Gastroesophageal sphincter (tissue), 4 donors: ENCODE results near the gene ATP10A. TPM values are rescaled to one million over a fixed set of nuclear protein-coding genes. Genes with fewer than 3 reads are reported as not detected.

Experiments
- ATAC-seq: fragments of 150-250 bp; one replicate; pipeline ENCODE4 v1.9.1; 2016; ENCODE audit warnings: mild to moderate bottlenecking, moderate library complexity
- H3K27ac ChIP-seq, 4 donors: fragments of 200-600 bp; sonication (generic) in 3 of 4; 1 replicate in 3 of 4; 2 replicates in 1 of 4; pipeline ENCODE4 v1.5.1; 2016 to 2019
- H3K27me3 ChIP-seq: fragments of 200-600 bp; sonication (generic); one replicate; pipeline ENCODE4 v1.5.1; 2019
- H3K36me3 ChIP-seq, 2 donors: fragments of 200-600 bp; sonication (generic); one replicate each; pipeline ENCODE4 v1.5.1; 2019; ENCODE audit warnings: control low read depth in 1 of 2
- H3K4me1 ChIP-seq, 3 donors: fragments of 200-600 bp; sonication (generic); 1 replicate in 2 of 3; 2 replicates in 1 of 3; pipeline ENCODE4 v1.5.1; 2016 to 2019; ENCODE audit warnings: control low read depth in 2 of 3
- H3K4me3 ChIP-seq, 2 donors: fragments of 200-600 bp; sonication (generic); one replicate each; pipeline ENCODE4 v1.5.1; 2019; ENCODE audit warnings: mild to moderate bottlenecking in 1 of 2, moderate library complexity in 1 of 2
- H3K9me3 ChIP-seq, 3 donors: fragments of 200-600 bp; sonication (generic); one replicate each; pipeline ENCODE4 v1.5.1; 2017 to 2019; ENCODE audit warnings: control low read depth in 2 of 3
- EP300 ChIP-seq: sonication (generic); formaldehyde crosslinking; IDR thresholded peaks from one replicate; pipeline ENCODE4 v1.6.1; 2017; ENCODE audit warnings: antibody characterized with exemption, mild to moderate bottlenecking
- POLR2A ChIP-seq, 2 donors: fragments of 450-650 bp; IDR thresholded peaks; one replicate each; pipeline ENCODE4 v1.6.1; 2017; ENCODE audit warnings: antibody characterized with exemption in 2 of 2, mild to moderate bottlenecking in 2 of 2, moderate library complexity in 1 of 2
- POLR2AphosphoS5 ChIP-seq: sonication (generic); formaldehyde crosslinking; IDR thresholded peaks from one replicate; pipeline ENCODE4 v1.6.1; 2017; ENCODE audit warnings: antibody characterized with exemption
- WGBS, 2 donors: methylation state at CpG; one replicate each; pipeline ENCODE4 v1.1.5; 2018; ENCODE audit warnings: low coverage in 1 of 2; 5-methylcytosine and 5-hydroxymethylcytosine counted together
- total RNA-seq, 4 donors: library from RNA; depleted of rRNA; stranded (reverse); fragments of >200 nt; gene quantifications; one replicate each; pipeline ENCODE4 v1.1.0, GENCODE V29; 2016
- TF ChIP-seq, protein P1 (sequence below), 4 experiments: fragments of 200-600 bp in 2 of 4; fragments of 450-650 bp in 2 of 4; sonication (generic) in 1 of 4; IDR thresholded peaks; one replicate each; pipeline ENCODE4 v1.5.1; 2017 to 2019; ENCODE audit warnings: antibody characterized with exemption in 4 of 4, mild to moderate bottlenecking in 2 of 4, moderate library complexity in 2 of 4

Gene ATP10A, protein sequence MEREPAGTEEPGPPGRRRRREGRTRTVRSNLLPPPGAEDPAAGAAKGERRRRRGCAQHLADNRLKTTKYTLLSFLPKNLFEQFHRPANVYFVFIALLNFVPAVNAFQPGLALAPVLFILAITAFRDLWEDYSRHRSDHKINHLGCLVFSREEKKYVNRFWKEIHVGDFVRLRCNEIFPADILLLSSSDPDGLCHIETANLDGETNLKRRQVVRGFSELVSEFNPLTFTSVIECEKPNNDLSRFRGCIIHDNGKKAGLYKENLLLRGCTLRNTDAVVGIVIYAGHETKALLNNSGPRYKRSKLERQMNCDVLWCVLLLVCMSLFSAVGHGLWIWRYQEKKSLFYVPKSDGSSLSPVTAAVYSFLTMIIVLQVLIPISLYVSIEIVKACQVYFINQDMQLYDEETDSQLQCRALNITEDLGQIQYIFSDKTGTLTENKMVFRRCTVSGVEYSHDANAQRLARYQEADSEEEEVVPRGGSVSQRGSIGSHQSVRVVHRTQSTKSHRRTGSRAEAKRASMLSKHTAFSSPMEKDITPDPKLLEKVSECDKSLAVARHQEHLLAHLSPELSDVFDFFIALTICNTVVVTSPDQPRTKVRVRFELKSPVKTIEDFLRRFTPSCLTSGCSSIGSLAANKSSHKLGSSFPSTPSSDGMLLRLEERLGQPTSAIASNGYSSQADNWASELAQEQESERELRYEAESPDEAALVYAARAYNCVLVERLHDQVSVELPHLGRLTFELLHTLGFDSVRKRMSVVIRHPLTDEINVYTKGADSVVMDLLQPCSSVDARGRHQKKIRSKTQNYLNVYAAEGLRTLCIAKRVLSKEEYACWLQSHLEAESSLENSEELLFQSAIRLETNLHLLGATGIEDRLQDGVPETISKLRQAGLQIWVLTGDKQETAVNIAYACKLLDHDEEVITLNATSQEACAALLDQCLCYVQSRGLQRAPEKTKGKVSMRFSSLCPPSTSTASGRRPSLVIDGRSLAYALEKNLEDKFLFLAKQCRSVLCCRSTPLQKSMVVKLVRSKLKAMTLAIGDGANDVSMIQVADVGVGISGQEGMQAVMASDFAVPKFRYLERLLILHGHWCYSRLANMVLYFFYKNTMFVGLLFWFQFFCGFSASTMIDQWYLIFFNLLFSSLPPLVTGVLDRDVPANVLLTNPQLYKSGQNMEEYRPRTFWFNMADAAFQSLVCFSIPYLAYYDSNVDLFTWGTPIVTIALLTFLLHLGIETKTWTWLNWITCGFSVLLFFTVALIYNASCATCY (N-terminal part only)
- 10 to 100 TPM; 22.9 to 41.8 (median 24.6) TPM for total RNA-seq

DNA sequence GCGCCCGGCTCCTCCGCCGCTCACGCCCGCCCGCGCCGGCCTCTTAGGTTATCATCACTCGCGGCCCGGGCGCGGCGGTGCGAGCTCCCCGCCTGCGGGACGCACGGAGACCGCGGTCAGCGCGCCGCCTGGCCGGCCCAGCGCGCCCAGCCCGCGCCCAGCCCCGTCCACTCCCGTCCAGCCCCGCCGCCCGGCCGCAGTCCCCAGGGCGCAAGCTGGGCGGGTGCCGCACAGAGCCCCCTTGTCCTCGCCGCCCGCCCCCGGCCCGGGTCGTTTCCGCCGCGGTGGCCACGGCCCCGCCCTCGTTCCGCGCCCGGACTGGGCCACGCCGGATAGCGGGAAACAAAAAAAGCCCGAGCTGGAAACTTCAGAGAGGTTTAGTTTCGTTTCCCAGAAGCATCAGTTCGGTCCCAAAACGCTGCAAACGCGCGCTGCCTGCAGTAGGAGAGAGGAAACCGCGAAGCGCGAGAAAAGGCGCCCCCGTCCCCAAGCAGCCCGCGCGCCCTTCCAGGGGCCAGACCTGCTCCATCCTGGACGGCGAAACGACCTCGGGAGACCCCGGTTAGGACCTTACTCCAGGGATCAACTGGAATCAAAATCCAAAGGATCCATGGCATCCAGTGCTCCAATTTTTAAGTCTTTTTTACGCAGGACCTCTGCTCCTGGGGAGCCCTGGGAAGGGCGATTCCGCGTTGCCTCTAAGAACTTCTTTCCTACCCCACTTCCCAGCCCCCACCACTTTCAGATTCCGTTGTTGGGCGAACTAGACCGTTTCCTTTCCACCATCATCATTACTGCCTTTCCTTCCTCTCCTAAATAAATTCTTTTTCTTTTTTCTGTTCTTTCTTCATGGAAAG is at the start of gene ATP10A:
Gene ATP10A (minus strand): TSS at position 217 of the 857 bp plus-strand sequence. CDS start 231 bp downstream, outside the sequence.
- 0 to 1% methylated on average over 7 of the region's 85 CpGs for WGBS, 2 donors
- Histone ChIP-seq H3K27ac (peak within 1 kb of the TSS; percentile 85 to 95 (median 94)), H3K4me3 (peak within 1 kb of the TSS; percentile 77 to 87), H3K9me3 (no peaks in the 10 kb centered on the region), H3K36me3 (no peaks in the 10 kb centered on the region), H3K27me3 (no peaks in the 10 kb centered on the region), H3K4me1 (peaks cover 2 to 51% (median 20%) of the 10 kb centered on the region in 3 donors)
- TF ChIP-seq EP300, result no peak
- peak in 1 of 2 donors; percentile 49 for TF ChIP-seq POLR2A (IDR thresholded peaks at IDR 0.05)
- TF ChIP-seq, protein P1, sequence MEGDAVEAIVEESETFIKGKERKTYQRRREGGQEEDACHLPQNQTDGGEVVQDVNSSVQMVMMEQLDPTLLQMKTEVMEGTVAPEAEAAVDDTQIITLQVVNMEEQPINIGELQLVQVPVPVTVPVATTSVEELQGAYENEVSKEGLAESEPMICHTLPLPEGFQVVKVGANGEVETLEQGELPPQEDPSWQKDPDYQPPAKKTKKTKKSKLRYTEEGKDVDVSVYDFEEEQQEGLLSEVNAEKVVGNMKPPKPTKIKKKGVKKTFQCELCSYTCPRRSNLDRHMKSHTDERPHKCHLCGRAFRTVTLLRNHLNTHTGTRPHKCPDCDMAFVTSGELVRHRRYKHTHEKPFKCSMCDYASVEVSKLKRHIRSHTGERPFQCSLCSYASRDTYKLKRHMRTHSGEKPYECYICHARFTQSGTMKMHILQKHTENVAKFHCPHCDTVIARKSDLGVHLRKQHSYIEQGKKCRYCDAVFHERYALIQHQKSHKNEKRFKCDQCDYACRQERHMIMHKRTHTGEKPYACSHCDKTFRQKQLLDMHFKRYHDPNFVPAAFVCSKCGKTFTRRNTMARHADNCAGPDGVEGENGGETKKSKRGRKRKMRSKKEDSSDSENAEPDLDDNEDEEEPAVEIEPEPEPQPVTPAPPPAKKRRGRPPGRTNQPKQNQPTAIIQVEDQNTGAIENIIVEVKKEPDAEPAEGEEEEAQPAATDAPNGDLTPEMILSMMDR (IDR thresholded peaks at IDR 0.05), result no peak
- peak; percentile 56 for TF ChIP-seq POLR2AphosphoS5
- peak; percentile 29 for ATAC-seq

DNA sequence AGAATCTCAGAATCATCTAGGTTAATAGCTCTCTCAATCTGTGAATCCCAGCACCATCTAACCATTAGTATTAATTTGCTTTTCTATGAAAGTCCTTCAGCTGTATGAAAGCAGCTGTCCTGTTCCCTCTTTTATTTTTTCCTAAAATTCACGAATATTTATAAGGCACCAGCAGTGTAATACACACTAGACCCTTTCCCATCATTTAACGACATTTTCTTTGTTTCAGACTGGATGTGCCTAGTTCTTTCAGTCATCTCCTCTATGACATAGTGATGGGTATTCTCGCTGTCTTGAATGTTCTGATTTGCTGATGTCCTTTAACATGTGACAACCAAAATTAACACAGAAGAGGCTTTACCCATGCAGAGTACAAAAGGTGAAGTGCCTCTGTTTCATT is 48.9 kb upstream of the ATP10A start:
- WGBS, 2 donors, result 75 to 78% methylated on average over 3 of the region's 3 CpGs

DNA sequence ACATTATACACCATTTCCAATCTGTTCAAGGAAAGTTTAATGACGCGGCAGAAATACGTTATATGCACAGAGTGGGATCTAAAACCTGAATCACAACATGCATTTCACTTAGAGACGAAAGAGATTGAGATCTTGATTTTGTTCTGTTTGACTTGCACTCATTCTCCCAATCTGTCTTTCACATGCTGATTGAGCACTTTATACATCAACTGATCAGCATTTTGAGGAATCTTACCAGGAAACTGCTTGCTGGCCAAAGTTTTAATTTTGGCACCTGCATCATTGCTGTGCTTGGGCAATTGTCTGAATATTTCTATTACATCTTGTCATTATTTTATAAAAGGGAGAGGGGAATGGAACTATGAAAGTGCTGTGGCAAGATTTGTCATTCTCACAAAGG is 47.7 kb upstream of the ATP10A start:
- no peak for ATAC-seq
- no peak for TF ChIP-seq EP300
- TF ChIP-seq, protein P1 (IDR thresholded peaks at IDR 0.05), result no peak
- no peak for TF ChIP-seq POLR2A (IDR thresholded peaks at IDR 0.05)
- TF ChIP-seq POLR2AphosphoS5, result no peak
- Histone ChIP-seq H3K4me3 (no peak overlapping the region), H3K27ac (no peak overlapping the region), H3K9me3 (no peaks in the 10 kb centered on the region), H3K4me1 (no peaks in the 10 kb centered on the region), H3K27me3 (no peaks in the 10 kb centered on the region), H3K36me3 (no peaks in the 10 kb centered on the region)
- 93 to 94% methylated on average over 4 of the region's 4 CpGs for WGBS, 2 donors

More for the DNA sequence above, 48.9 kb upstream of the ATP10A start:
- H3K36me3 ChIP-seq, result no peaks in the 10 kb centered on the region
- no peak for ATAC-seq
- no peak overlapping the region for H3K4me3 ChIP-seq
- no peaks in the 10 kb centered on the region for H3K27me3 ChIP-seq
- TF ChIP-seq, protein P1 (IDR thresholded peaks at IDR 0.05), result no peak
- no peaks in the 10 kb centered on the region for H3K4me1 ChIP-seq
- no peaks in the 10 kb centered on the region for H3K9me3 ChIP-seq
- H3K27ac ChIP-seq, result no peak overlapping the region

DNA sequence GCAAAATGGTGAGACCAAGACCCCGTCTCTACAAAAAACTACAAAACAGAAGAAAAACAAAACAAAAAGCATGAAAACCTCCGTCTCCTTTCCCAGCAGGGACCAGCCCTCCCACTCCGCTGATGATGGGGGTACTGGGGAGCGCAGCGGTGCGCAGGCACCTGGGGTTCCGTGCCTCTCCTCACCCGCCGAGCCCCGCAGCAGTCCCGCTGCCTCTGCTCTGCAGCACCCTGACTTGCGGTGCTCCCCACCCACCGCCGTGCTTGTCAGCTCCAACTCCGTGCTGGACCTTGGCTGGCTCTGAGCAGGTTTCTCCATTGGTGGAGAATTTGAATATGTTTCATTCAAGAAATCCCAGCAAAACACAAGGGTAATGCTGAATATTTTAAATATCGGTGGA is 46.7 kb upstream of the ATP10A start:
- TF ChIP-seq EP300, result no peak
- TF ChIP-seq, protein P1 (IDR thresholded peaks at IDR 0.05), result no peak
- no peak for TF ChIP-seq POLR2AphosphoS5
- Histone ChIP-seq H3K9me3 (no peaks in the 10 kb centered on the region), H3K27ac (no peak overlapping the region), H3K4me3 (no peak overlapping the region), H3K4me1 (no peaks in the 10 kb centered on the region), H3K36me3 (no peaks in the 10 kb centered on the region), H3K27me3 (no peaks in the 10 kb centered on the region)
- 95 to 100% methylated on average over 8 of the region's 16 CpGs for WGBS, 2 donors
- no peak for ATAC-seq
